A673 (cell line): ENCODE measurements around the gene KRT1.

Experiments used
- EZH2 ChIP-seq: fragments of 200-600 bp; sonication (generic); IDR thresholded peaks from 2 replicates; pipeline ENCODE4 v1.6.1; 2017; ENCODE audit warnings: borderline replicate concordance, low read depth, mild to moderate bottlenecking, mixed read lengths, antibody characterized with exemption, low read length; ENCODE audit not compliant: poor library complexity, severe bottlenecking
- TF ChIP-seq, protein P1 (sequence below): fragments of 300-800, 200-600 bp; sonication (generic); conservative IDR thresholded peaks from 2 replicates; pipeline ENCODE4 v1.5.1; 2017; ENCODE audit warnings: low read depth, mild to moderate bottlenecking, antibody characterized with exemption, low read length, moderate library complexity, mixed read lengths

DNA sequence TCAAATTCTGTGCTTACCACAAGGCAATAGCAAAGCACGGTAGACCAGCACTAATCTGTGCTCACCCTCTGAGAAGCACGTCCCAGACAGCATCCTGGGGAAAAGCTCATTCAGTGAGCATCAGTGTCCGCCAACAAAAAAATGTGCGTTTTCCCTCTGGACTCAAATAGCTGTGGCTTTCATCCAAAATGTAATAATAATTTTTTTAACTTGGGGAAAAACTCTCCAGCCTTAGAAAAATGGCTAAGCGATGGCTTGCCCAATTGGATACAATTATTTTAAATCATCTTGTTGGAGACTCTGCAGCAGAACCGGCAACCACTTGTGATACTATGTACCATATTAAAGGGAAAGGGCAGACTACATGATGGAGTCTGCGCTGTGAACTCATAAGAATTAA, 24.3 kb upstream of the KRT1 start:
- TF ChIP-seq, protein P1, sequence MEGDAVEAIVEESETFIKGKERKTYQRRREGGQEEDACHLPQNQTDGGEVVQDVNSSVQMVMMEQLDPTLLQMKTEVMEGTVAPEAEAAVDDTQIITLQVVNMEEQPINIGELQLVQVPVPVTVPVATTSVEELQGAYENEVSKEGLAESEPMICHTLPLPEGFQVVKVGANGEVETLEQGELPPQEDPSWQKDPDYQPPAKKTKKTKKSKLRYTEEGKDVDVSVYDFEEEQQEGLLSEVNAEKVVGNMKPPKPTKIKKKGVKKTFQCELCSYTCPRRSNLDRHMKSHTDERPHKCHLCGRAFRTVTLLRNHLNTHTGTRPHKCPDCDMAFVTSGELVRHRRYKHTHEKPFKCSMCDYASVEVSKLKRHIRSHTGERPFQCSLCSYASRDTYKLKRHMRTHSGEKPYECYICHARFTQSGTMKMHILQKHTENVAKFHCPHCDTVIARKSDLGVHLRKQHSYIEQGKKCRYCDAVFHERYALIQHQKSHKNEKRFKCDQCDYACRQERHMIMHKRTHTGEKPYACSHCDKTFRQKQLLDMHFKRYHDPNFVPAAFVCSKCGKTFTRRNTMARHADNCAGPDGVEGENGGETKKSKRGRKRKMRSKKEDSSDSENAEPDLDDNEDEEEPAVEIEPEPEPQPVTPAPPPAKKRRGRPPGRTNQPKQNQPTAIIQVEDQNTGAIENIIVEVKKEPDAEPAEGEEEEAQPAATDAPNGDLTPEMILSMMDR = no peak
- TF ChIP-seq EZH2 = no peak
